Panc1 (cell line): ENCODE data around the gene MYH14. TPM values are rescaled to one million over a fixed set of nuclear protein-coding genes. Genes with fewer than 3 reads are reported as not detected.

Experiments
- ATAC-seq: fragments of 200-7000 bp; cut with Tn5 transposase; 2 replicates; pipeline ENCODE4 v1.9.1; 2020; ENCODE audit warnings: mild to moderate bottlenecking, moderate library complexity
- BruUV-seq: library from RNA; stranded (reverse); fragments of 400-500 nt; replicated peaks from 2 replicates; lab custom pipeline; 2021; lab: Mats Ljungman, UMichigan
- CTCF ChIA-PET: fragments of 300-600 bp; sonication (Branson Sonifier 250); formaldehyde crosslinking; loops from one replicate; lab custom pipeline; 2022; ENCODE audit warnings: antibody characterized with exemption; lab: Charles Lee
- POLR2A ChIA-PET: fragments of 300-600 bp; sonication (Branson Sonifier 250); formaldehyde crosslinking; loops from one replicate; lab custom pipeline; 2022; ENCODE audit warnings: antibody characterized with exemption; lab: Charles Lee
- DNase-seq: peaks from one replicate; pipeline ENCODE4 v3.0.0-alpha.2; 2010; ENCODE audit warnings: low read depth, low spot score
- H3K27ac ChIP-seq: 2 replicates; pipeline ENCODE4 v1.5.1; 2011; ENCODE audit warnings: mild to moderate bottlenecking, low read length, inconsistent platforms
- H3K27me3 ChIP-seq: fragments of 200-500 bp; sonication (Bioruptor generic); 2 replicates; pipeline ENCODE4 v1.6.0; 2014; ENCODE audit warnings: low read length, inconsistent platforms; ENCODE audit not compliant: control insufficient read depth, insufficient read depth
- H3K36me3 ChIP-seq: fragments of 200-500 bp; sonication (Bioruptor generic); 2 replicates; pipeline ENCODE4 v1.5.1; 2014; ENCODE audit warnings: inconsistent platforms, mild to moderate bottlenecking, low read length, moderate library complexity; ENCODE audit not compliant: control insufficient read depth, insufficient read depth
- H3K4me1 ChIP-seq: 2 replicates; pipeline ENCODE4 v1.5.1; 2011; ENCODE audit warnings: inconsistent platforms, mild to moderate bottlenecking, low read length, moderate library complexity; ENCODE audit not compliant: control insufficient read depth, insufficient read depth
- H3K4me3 ChIP-seq, 2 experiments: 2 replicates each; pipeline ENCODE4 v1.5.1; 2011 to 2012; ENCODE audit warnings: low read depth in 2 of 2, low read length in 2 of 2, mild to moderate bottlenecking in 2 of 2, inconsistent platforms in 1 of 2, moderate library complexity in 1 of 2
- H3K9me3 ChIP-seq: fragments of 200-500 bp; sonication (Bioruptor generic); 2 replicates; pipeline ENCODE4 v1.5.1; 2014; ENCODE audit warnings: low read depth, mild to moderate bottlenecking, inconsistent platforms, low read length, moderate library complexity; ENCODE audit not compliant: control insufficient read depth, insufficient read depth
- CTCF ChIP-seq: fragments of 450-650 bp; IDR thresholded peaks from 2 replicates; pipeline ENCODE4 v1.5.1; 2017; ENCODE audit warnings: mild to moderate bottlenecking
- POLR2AphosphoS5 ChIP-seq: IDR thresholded peaks from 2 replicates; pipeline ENCODE4 v1.6.1; 2012; ENCODE audit warnings: mild to moderate bottlenecking, low read depth, low read length, moderate library complexity
- SIN3A ChIP-seq: IDR thresholded peaks from 2 replicates; pipeline ENCODE4 v1.6.1; 2012; ENCODE audit warnings: low read depth, mild to moderate bottlenecking, low read length, moderate library complexity, borderline replicate concordance; ENCODE audit not compliant: insufficient read depth
- TCF7L2 ChIP-seq: IDR thresholded peaks from 2 replicates; pipeline ENCODE4 v1.6.1; 2011; ENCODE audit warnings: mild to moderate bottlenecking, low read depth, low read length, inconsistent platforms
- in situ Hi-C: cut with HindIII; loops from 2 replicates; pipeline ENCODE4 v1.10.0; 2016; ENCODE audit warnings: low sequenced_read_pairs, low pct_unique_long_range_greater_than_20kb
- intact Hi-C: fragments of 100-400 bp; cut with micrococcal nuclease; formaldehyde crosslinking; loops from one replicate; pipeline ENCODE4 v1.10.0; 2022; ENCODE audit not compliant: unreplicated experiment
- total RNA-seq: library from RNA; stranded (reverse); gene quantifications from one replicate; pipeline ENCODE4 v1.2.1, GENCODE V29; 2021; ENCODE audit not compliant: unreplicated experiment
- TF ChIP-seq, protein P1 (sequence below), 2 experiments: IDR thresholded peaks; 2 replicates each; pipeline ENCODE4 v1.6.1; 2011 to 2012; ENCODE audit warnings: low read depth in 2 of 2, control low read depth in 1 of 2, low read length in 1 of 2, mild to moderate bottlenecking in 1 of 2, moderate library complexity in 1 of 2; ENCODE audit not compliant: insufficient read depth in 1 of 2

Gene MYH14
- total RNA-seq, 1 experiment from 2014 or later: 23.8 TPM

DNA sequence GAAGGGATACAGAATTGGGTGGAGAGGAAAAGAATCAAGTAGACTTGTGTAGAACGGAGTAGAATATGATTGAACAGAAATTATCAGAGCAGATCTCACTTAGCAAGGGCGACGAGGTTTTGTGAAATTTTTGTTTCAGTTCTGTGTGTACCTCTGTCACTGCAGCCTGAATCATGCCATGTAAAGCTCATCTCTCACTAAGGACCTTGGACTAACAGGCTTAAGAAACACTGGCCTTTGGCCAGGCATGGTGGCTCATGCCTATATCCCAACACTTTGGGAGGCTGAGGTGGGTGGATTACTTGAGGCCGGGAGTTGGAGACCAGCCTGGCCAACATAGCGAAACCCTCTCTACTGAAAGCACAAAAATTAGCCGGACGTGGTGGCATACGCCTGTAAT is 62.6 kb downstream of the MYH14 start:
- no peak overlapping the region for H3K27ac ChIP-seq
- H3K4me1 ChIP-seq: no peaks in the 10 kb centered on the region
- POLR2A ChIA-PET: interaction anchor here (0.6 kb wide), 1 partner anchor 58 kb away, joined by 3 read pairs; no protein-coding TSS in a partner anchor
- TF ChIP-seq SIN3A: no peak
- no peak for TF ChIP-seq TCF7L2
- TF ChIP-seq, protein P1, sequence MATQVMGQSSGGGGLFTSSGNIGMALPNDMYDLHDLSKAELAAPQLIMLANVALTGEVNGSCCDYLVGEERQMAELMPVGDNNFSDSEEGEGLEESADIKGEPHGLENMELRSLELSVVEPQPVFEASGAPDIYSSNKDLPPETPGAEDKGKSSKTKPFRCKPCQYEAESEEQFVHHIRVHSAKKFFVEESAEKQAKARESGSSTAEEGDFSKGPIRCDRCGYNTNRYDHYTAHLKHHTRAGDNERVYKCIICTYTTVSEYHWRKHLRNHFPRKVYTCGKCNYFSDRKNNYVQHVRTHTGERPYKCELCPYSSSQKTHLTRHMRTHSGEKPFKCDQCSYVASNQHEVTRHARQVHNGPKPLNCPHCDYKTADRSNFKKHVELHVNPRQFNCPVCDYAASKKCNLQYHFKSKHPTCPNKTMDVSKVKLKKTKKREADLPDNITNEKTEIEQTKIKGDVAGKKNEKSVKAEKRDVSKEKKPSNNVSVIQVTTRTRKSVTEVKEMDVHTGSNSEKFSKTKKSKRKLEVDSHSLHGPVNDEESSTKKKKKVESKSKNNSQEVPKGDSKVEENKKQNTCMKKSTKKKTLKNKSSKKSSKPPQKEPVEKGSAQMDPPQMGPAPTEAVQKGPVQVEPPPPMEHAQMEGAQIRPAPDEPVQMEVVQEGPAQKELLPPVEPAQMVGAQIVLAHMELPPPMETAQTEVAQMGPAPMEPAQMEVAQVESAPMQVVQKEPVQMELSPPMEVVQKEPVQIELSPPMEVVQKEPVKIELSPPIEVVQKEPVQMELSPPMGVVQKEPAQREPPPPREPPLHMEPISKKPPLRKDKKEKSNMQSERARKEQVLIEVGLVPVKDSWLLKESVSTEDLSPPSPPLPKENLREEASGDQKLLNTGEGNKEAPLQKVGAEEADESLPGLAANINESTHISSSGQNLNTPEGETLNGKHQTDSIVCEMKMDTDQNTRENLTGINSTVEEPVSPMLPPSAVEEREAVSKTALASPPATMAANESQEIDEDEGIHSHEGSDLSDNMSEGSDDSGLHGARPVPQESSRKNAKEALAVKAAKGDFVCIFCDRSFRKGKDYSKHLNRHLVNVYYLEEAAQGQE (IDR thresholded peaks at IDR 0.05; ENCODE audit: insufficient read depth in 1 of 2, low read depth in 2 of 2, low read length in 1 of 2): no peak
- TF ChIP-seq CTCF: no peak
- no peak for TF ChIP-seq POLR2AphosphoS5
- in situ Hi-C loops: no loop called here
- DNase-seq (no peak), ATAC-seq (no peak)
- CTCF ChIA-PET: no interaction called here
- H3K4me3 ChIP-seq: no peak overlapping the region
- no TSS peak for BruUV-seq
- intact Hi-C loops: no loop called here
- no peaks in the 10 kb centered on the region for H3K36me3 ChIP-seq
- no peaks in the 10 kb centered on the region for H3K9me3 ChIP-seq
- H3K27me3 ChIP-seq: no peaks in the 10 kb centered on the region

DNA sequence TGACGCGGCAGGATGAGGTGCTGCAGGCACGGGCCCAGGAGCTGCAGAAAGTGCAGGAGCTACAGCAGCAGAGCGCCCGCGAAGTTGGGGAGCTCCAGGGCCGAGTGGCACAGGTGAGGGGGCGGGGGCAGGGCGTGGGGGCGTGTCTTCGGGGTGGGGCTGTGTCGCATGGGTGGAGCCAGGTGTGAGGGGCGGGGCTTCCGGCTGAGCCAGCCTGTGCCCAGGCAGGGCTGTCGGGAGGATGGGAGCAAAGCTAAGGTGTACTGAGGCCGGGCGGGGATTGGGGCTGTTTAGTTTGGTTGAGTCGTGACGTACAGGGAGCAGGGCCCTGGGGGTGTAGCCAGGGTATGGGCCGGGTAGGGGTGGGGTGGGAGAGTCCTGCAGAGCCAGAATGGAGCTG is 63.5 kb downstream of the MYH14 start:
- ChIA-PET CTCF (no interaction called here), POLR2A (no interaction called here)
- H3K4me1 ChIP-seq: no peaks in the 10 kb centered on the region
- intact Hi-C loops: no loop called here
- H3K4me3 ChIP-seq: no peak overlapping the region
- in situ Hi-C loops: no loop called here
- peak; percentile 72 for ATAC-seq
- no peaks in the 10 kb centered on the region for H3K9me3 ChIP-seq
- H3K27me3 ChIP-seq: no peaks in the 10 kb centered on the region
- no TSS peak for BruUV-seq
- TF ChIP-seq TCF7L2 (no peak), CTCF (no peak), SIN3A (no peak), POLR2AphosphoS5 (no peak)
- TF ChIP-seq, protein P1 (IDR thresholded peaks at IDR 0.05; ENCODE audit: insufficient read depth in 1 of 2, low read depth in 2 of 2, low read length in 1 of 2): no peak
- H3K27ac ChIP-seq: no peak overlapping the region
- no peaks in the 10 kb centered on the region for H3K36me3 ChIP-seq
- no peak for DNase-seq
